K562 (cell line): ENCODE results near the gene BSDC1. TPM values are rescaled to one million over a fixed set of nuclear protein-coding genes. Genes with fewer than 3 reads are reported as not detected.

Source experiments
- ATAC-seq: fragments of 200-7000 bp; cut with Tn5 transposase; 3 replicates; pipeline ENCODE4 v1.9.1; 2020; ENCODE audit warnings: moderate library complexity
- BruUV-seq: library from RNA; stranded (reverse); fragments of 400-500 nt; replicated peaks from 2 replicates; lab custom pipeline; 2021; lab: Mats Ljungman, UMichigan
- CTCF ChIA-PET: fragments of 300-600 bp; formaldehyde crosslinking; extraction: SDS; loops from one replicate; lab custom pipeline; 2021; ENCODE audit warnings: low intra/inter-chr PET ratio; lab: Yijun Ruan, JAX
- POLR2A ChIA-PET: fragments of 300-600, 350-650 bp; sonication (Branson Sonifier 250); formaldehyde crosslinking; extraction: SDS; loops from one replicate; lab custom pipeline; 2021; ENCODE audit warnings: antibody characterized with exemption, inconsistent platforms; lab: Yijun Ruan, JAX
- DNase-seq, 4 experiments: peaks; one replicate each; pipeline versions ENCODE4 v3.0.0 to v3.0.0-alpha.2; 2011 to 2018; ENCODE audit warnings: low spot score in 3 of 4, mixed read lengths in 3 of 4; ENCODE audit errors: extremely low read depth in 1 of 4
- FAIRE-seq: peaks from 2 replicates; lab custom pipeline; 2011; peaks lifted over from hg19 to GRCh38; lab: Jason Lieb, UNC
- H2AFZ ChIP-seq: 2 replicates; pipeline ENCODE4 v1.6.0; 2011; ENCODE audit warnings: low read depth, low read length, control low read depth, inconsistent platforms
- H3K27ac ChIP-seq: fragments of 200-600 bp; 3 replicates; pipeline ENCODE4 v1.8.0; 2011; ENCODE audit warnings: low read depth, mild to moderate bottlenecking, control low read depth, inconsistent platforms, low read length, moderate library complexity, mixed read lengths; ENCODE audit errors: extremely low read depth
- H3K27me3 ChIP-seq, 2 experiments: fragments of 300-600 bp in 1 of 2; 2 replicates in 1 of 2; 3 replicates in 1 of 2; pipeline versions ENCODE4 v1.6.0 to v1.8.0; 2011; ENCODE audit warnings: inconsistent platforms in 2 of 2, low read length in 2 of 2, mild to moderate bottlenecking in 1 of 2, mixed read lengths in 1 of 2, moderate library complexity in 1 of 2; ENCODE audit not compliant: control insufficient read depth in 2 of 2, insufficient read depth in 2 of 2
- H3K36me3 ChIP-seq: fragments of 300-600 bp; 3 replicates; pipeline ENCODE4 v1.8.0; 2011; ENCODE audit warnings: mild to moderate bottlenecking, low read length, inconsistent platforms; ENCODE audit not compliant: control insufficient read depth, insufficient read depth
- H3K4me1 ChIP-seq, 2 experiments: fragments of 200-600 bp in 1 of 2; replicated peaks in 1 of 2; 2 replicates in 1 of 2; 3 replicates in 1 of 2; pipeline versions ENCODE4 v1.5.1 to v1.8.0; 2011; ENCODE audit warnings: inconsistent platforms in 2 of 2, low read length in 2 of 2, mild to moderate bottlenecking in 1 of 2, mixed read lengths in 1 of 2, moderate library complexity in 1 of 2; ENCODE audit not compliant: control insufficient read depth in 2 of 2, insufficient read depth in 2 of 2
- H3K4me2 ChIP-seq: 2 replicates; pipeline ENCODE4 v1.6.1; 2011; ENCODE audit warnings: low read length, control low read depth, inconsistent platforms, mixed read lengths; ENCODE audit not compliant: insufficient read depth
- H3K4me3 ChIP-seq: fragments of 200-600 bp; sonication (generic), shearing (Covaris generic); 2 replicates; pipeline ENCODE4 v1.5.1; 2016; ENCODE audit warnings: control low read depth, inconsistent platforms
- H3K79me2 ChIP-seq: fragments of 200-600 bp; 3 replicates; pipeline ENCODE4 v1.8.0; 2011; ENCODE audit warnings: low read length, inconsistent platforms; ENCODE audit not compliant: control insufficient read depth, insufficient read depth
- H3K9ac ChIP-seq, 2 experiments: 2 replicates each; pipeline versions ENCODE4 v1.6.0 to v1.6.1; 2011; ENCODE audit warnings: low read depth in 2 of 2, low read length in 2 of 2, control low read depth in 1 of 2, inconsistent platforms in 1 of 2, mild to moderate bottlenecking in 1 of 2, mixed read lengths in 1 of 2; ENCODE audit not compliant: insufficient read depth in 1 of 2
- H3K9me1 ChIP-seq: one replicate; pipeline ENCODE4 v1.6.0; 2011; ENCODE audit warnings: inconsistent platforms, mild to moderate bottlenecking, low read length, moderate library complexity; ENCODE audit not compliant: control insufficient read depth, insufficient read depth
- H3K9me3 ChIP-seq: replicated peaks from 2 replicates; pipeline ENCODE4 v1.5.1; 2011; ENCODE audit warnings: low read depth, low read length, inconsistent platforms; ENCODE audit not compliant: control insufficient read depth, insufficient read depth
- H4K20me1 ChIP-seq: replicated peaks from 2 replicates; pipeline ENCODE4 v1.6.1; 2011; ENCODE audit warnings: low read length, inconsistent platforms, mixed read lengths; ENCODE audit not compliant: control insufficient read depth, insufficient read depth
- POLR2AphosphoS5 ChIP-seq: IDR thresholded peaks from 2 replicates; pipeline ENCODE4 v1.6.1; 2011; ENCODE audit warnings: mild to moderate bottlenecking, low read depth, low read length, moderate library complexity; ENCODE audit not compliant: control insufficient read depth, insufficient read depth
- POLR2G ChIP-seq: fragments of 200-400 bp; formaldehyde crosslinking; IDR thresholded peaks from 2 replicates; pipeline ENCODE4 v1.6.1; 2017; ENCODE audit warnings: low read depth, mild to moderate bottlenecking, antibody characterized with exemption, low read length, moderate library complexity
- SUPT5H ChIP-seq: fragments of 450-650 bp; IDR thresholded peaks from 2 replicates; pipeline ENCODE4 v1.6.1; 2016
- XRCC4 ChIP-seq: IDR thresholded peaks from one replicate; pipeline ENCODE4 v1.6.1; 2011; ENCODE audit not compliant: insufficient read depth, insufficient read length; ENCODE audit errors: extremely low read depth
- ZNF431 ChIP-seq: sonication (generic); formaldehyde crosslinking; IDR thresholded peaks from 2 replicates; pipeline ENCODE4 v1.8.0; 2022; ENCODE audit warnings: mild to moderate bottlenecking, missing genetic modification reagents
- WGBS: fragments of 100-300 bp; shearing (Covaris generic); methylation state at CpG from one replicate; pipeline ENCODE4 v1.1.6; 2016; ENCODE audit warnings: low coverage, mixed read lengths; ENCODE audit not compliant: insufficient coverage; ENCODE audit errors: missing lambda C conversion rate; 5-methylcytosine and 5-hydroxymethylcytosine counted together
- in situ Hi-C: fragments of 300-500 bp; cut with MboI; formaldehyde crosslinking; loops from 4 replicates; pipeline ENCODE4 v1.15.0; 2018; ENCODE audit warnings: inconsistent platforms, mixed read lengths
- intact Hi-C: fragments of 100-400 bp; cut with micrococcal nuclease; formaldehyde crosslinking; loops from 2 replicates; pipeline ENCODE4 v1.14.2; 2022
- polyA plus RNA-seq, 8 experiments: library from polyadenylated mRNA; depleted of rRNA in 4 of 8; stranded (reverse) in 5 of 8; unstranded in 3 of 8; fragments of >200 nt; fragmentation: Nextera tagmentation in 2 of 8; fragmentation: Illumina TruSeq in 1 of 8; extraction: Ambion mirVana in 2 of 8; extraction: Trizol in 1 of 8; gene quantifications; 2 replicates each; pipeline versions ENCODE4 v1.2.1 to v1.2.3, GENCODE V29; 2011 to 2014; ENCODE audit warnings: inconsistent platforms in 1 of 8, missing spikeins in 1 of 8
- total RNA-seq, 7 experiments: library from RNA; depleted of rRNA in 6 of 7; stranded (reverse); fragments of >200 nt in 6 of 7; fragmentation: Illumina TruSeq in 2 of 7; extraction: Trizol in 2 of 7; gene quantifications; 2 replicates each; pipeline versions ENCODE4 v1.2.1 to v1.2.3, GENCODE V29; 2011 to 2021; ENCODE audit warnings: low replicate concordance in 1 of 7

The BSDC1 gene
- total and polyA plus RNA-seq, 9 of the 15 experiments (the other 6 are each of a cell fraction or from before 2014, with no cell fraction given) = 10.2 to 96.8 (median 73.1) TPM

DNA sequence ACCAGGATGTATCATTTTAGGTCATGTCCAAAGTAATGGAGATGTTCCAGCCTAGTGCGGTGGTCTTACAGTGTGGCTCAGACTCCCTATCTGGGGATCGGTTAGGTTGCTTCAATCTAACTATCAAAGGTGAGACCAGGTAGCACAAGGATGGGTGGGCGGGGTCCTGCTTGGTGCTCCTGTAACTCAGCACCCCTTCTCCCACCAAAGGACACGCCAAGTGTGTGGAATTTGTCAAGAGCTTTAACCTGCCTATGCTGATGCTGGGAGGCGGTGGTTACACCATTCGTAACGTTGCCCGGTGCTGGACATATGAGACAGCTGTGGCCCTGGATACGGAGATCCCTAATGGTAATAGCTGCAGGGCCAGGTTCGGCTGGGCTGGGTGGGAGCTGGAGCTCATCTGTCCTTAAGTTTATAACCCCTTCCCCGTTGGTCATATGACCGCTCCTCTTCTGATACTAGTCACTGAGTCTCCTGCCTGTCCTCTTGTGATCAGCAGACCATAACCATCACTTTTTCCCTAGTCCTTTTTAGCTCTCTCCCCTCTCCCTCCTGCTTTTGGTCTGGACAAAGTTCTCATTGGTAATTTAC lies 63.6 kb downstream of the BSDC1 start:
- BruUV-seq = no TSS peak
- no peak for ATAC-seq
- H3K4me3 ChIP-seq = no peak overlapping the region
- in situ Hi-C loops = no loop called here
- H3K27me3 ChIP-seq = no peaks in the 10 kb centered on the region
- CTCF ChIA-PET = interaction anchor here (0.5 kb wide), 1 partner anchor 197 kb away, joined by 4 read pairs; no protein-coding TSS in a partner anchor
- peaks cover 6% of the 10 kb centered on the region for H3K9me1 ChIP-seq
- peaks cover 14 to 16% of the 10 kb centered on the region in 2 experiments for H3K4me1 ChIP-seq
- H3K79me2 ChIP-seq = peaks cover 24% of the 10 kb centered on the region
- POLR2A ChIA-PET = interaction anchor here (0.6 to 4.8 kb wide), 10 partner anchors 9 to 133 kb away, joined by 3 to 75 read pairs (median 4); partner anchors contain the start of gene HDAC1
- peaks cover 91% of the 10 kb centered on the region for H3K36me3 ChIP-seq
- no peak for FAIRE-seq
- no peak overlapping the region for H3K4me2 ChIP-seq
- WGBS = 87% methylated on average over 12 of the region's 12 CpGs
- H4K20me1 ChIP-seq = peaks cover 13% of the 10 kb centered on the region; the same call in 1 of the 2 replicates
- no peak for DNase-seq
- H3K27ac ChIP-seq = no peak overlapping the region; the same call in 2 of the 3 replicates
- H2AFZ ChIP-seq = no peak overlapping the region
- intact Hi-C loops = no loop called here
- TF ChIP-seq SUPT5H (0 out of 2 replicates have a peak, but pooled peaks have one; percentile 16), ZNF431 (CRISPR knock-in tag) (no peak), XRCC4 (no peak), POLR2AphosphoS5 (0 out of 2 replicates have a peak, but pooled peaks have one; percentile 20), POLR2G (0 out of 2 replicates have a peak, but pooled peaks have one; percentile 31)
- no peaks in the 10 kb centered on the region for H3K9me3 ChIP-seq
- no peak overlapping the region for H3K9ac ChIP-seq
